GM12892 (cell line): ENCODE data around the gene STARD13.

ENCODE experiments used
- DNase-seq: peaks from one replicate; pipeline ENCODE4 v3.0.0; 2011; ENCODE audit not compliant: insufficient read length
- FAIRE-seq: peaks from 2 replicates; lab custom pipeline; 2011; peaks lifted over from hg19 to GRCh38; lab: Jason Lieb, UNC
- POLR2A ChIP-seq: IDR thresholded peaks from 2 replicates; pipeline ENCODE4 v1.6.1; 2011; ENCODE audit warnings: low read depth, low read length, control low read depth
- POLR2AphosphoS5 ChIP-seq: IDR thresholded peaks from 2 replicates; pipeline ENCODE4 v1.6.1; 2011; ENCODE audit warnings: low read depth, low read length, control low read depth
- TAF1 ChIP-seq: IDR thresholded peaks from 2 replicates; pipeline ENCODE4 v1.6.1; 2011; ENCODE audit warnings: low read depth, mild to moderate bottlenecking, control low read depth, low read length, borderline replicate concordance

The STARD13 gene

GRCh38 chr13:33299626-33300025, 14.1 kb upstream of the STARD13 start:
- TF ChIP-seq TAF1 (no peak), POLR2A (no peak), POLR2AphosphoS5 (no peak)
- no peak for DNase-seq
- no peak for FAIRE-seq

- FAIRE-seq (no peak), DNase-seq (no peak)
- TF ChIP-seq POLR2A (no peak), TAF1 (no peak), POLR2AphosphoS5 (no peak)
Observed at GRCh38 chr13:33296793-33297425, 11.4 kb upstream of the STARD13 start.

- FAIRE-seq (no peak), DNase-seq (no peak)
- TF ChIP-seq POLR2A (no peak), TAF1 (no peak), POLR2AphosphoS5 (no peak)
Observed at GRCh38 chr13:33292712-33293111, 7.2 kb upstream of the STARD13 start.

- TF ChIP-seq TAF1: no peak
- no peak for TF ChIP-seq POLR2A
- no peak for TF ChIP-seq POLR2AphosphoS5
- no peak for DNase-seq
- no peak for FAIRE-seq
Observed at GRCh38 chr13:33290421-33290965, 4.9 kb upstream of the STARD13 start.

GRCh38 chr13:33289966-33290365, 4.4 kb upstream of the STARD13 start:
- FAIRE-seq (no peak), DNase-seq (no peak)
- TF ChIP-seq TAF1 (no peak), POLR2A (no peak), POLR2AphosphoS5 (no peak)

GRCh38 chr13:33287142-33287882, 1.8 kb upstream of the STARD13 start:
- no peak for FAIRE-seq
- no peak for TF ChIP-seq POLR2A
- TF ChIP-seq TAF1: no peak
- no peak for TF ChIP-seq POLR2AphosphoS5
- DNase-seq: no peak

- TF ChIP-seq TAF1 (no peak), POLR2AphosphoS5 (no peak), POLR2A (no peak)
- FAIRE-seq (peak; percentile 56), DNase-seq (no peak)
Observed at GRCh38 chr13:33286128-33286527, 573 bp upstream of the STARD13 start.

- no peak for TF ChIP-seq POLR2AphosphoS5
- no peak for TF ChIP-seq POLR2A
- no peak for TF ChIP-seq TAF1
- FAIRE-seq (peak; percentile 30), DNase-seq (no peak)
Observed at GRCh38 chr13:33284916-33285315, 639 bp downstream of the STARD13 start.

- DNase-seq (no peak), FAIRE-seq (no peak)
- no peak for TF ChIP-seq TAF1
- no peak for TF ChIP-seq POLR2A
- TF ChIP-seq POLR2AphosphoS5: no peak
Observed at GRCh38 chr13:33284031-33284430, 1.5 kb downstream of the STARD13 start.

GRCh38 chr13:33283195-33283911, 2.2 kb downstream of the STARD13 start:
- DNase-seq (no peak), FAIRE-seq (no peak)
- TF ChIP-seq POLR2AphosphoS5 (no peak), TAF1 (no peak), POLR2A (no peak)

GRCh38 chr13:33281951-33282595, 3.5 kb downstream of the STARD13 start:
- FAIRE-seq (no peak), DNase-seq (no peak)
- TF ChIP-seq TAF1: no peak
- no peak for TF ChIP-seq POLR2AphosphoS5
- TF ChIP-seq POLR2A: no peak
